SK-N-SH treated with all-trans-retinoic acid at 6 μM for 48 hours (cell line): ENCODE measurements around the gene PLRG1.
"Not testable (repeated sequence)": the region's sequence is repeated elsewhere in the genome, so short reads cannot be mapped to it uniquely, and the experiment has no call there.

Source experiments
- ATAC-seq: fragments of 200-7000 bp; cut with Tn5 transposase; 3 replicates; pipeline ENCODE4 v1.9.1; 2020; ENCODE audit warnings: mild to moderate bottlenecking, moderate library complexity
- ARNTL ChIP-seq: fragments of 450-650 bp; formaldehyde crosslinking; IDR thresholded peaks from 2 replicates; pipeline ENCODE4 v1.5.0; 2020; ENCODE audit warnings: low read depth, mild to moderate bottlenecking, moderate library complexity, borderline replicate concordance
- BACH2 ChIP-seq: fragments of 250-450 bp; sonication (Bioruptor Pico); IDR thresholded peaks from 2 replicates; pipeline ENCODE4 v1.9.0; 2021; ENCODE audit warnings: mild to moderate bottlenecking, borderline replicate concordance
- CREB5 ChIP-seq: fragments of 250-450 bp; sonication (Bioruptor Pico); IDR thresholded peaks from 2 replicates; pipeline ENCODE4 v1.5.1; 2020; ENCODE audit warnings: low read depth, mild to moderate bottlenecking, moderate library complexity
- CSDC2 ChIP-seq: fragments of 250-450 bp; sonication (Bioruptor Pico); IDR thresholded peaks from 2 replicates; pipeline ENCODE4 v1.5.0; 2020; ENCODE audit warnings: mild to moderate bottlenecking, moderate library complexity
- CSRNP3 ChIP-seq: fragments of 250-450 bp; sonication (Bioruptor Pico); IDR thresholded peaks from 2 replicates; pipeline ENCODE4 v1.5.1; 2021; ENCODE audit warnings: mild to moderate bottlenecking, moderate library complexity
- ESRRG ChIP-seq: fragments of 250-450 bp; sonication (Bioruptor Pico); IDR thresholded peaks from 2 replicates; pipeline ENCODE4 v1.6.1; 2021; ENCODE audit warnings: mild to moderate bottlenecking
- GLIS3 ChIP-seq: fragments of 250-450 bp; sonication (Bioruptor Pico); IDR thresholded peaks from 2 replicates; pipeline ENCODE4 v1.5.0; 2020; ENCODE audit warnings: mild to moderate bottlenecking, moderate library complexity
- ISL1 ChIP-seq: fragments of 250-450 bp; sonication (Bioruptor Pico); IDR thresholded peaks from 2 replicates; pipeline ENCODE4 v2.1.2; 2022; ENCODE audit warnings: mild to moderate bottlenecking, moderate library complexity
- OSR1 ChIP-seq: fragments of 250-450 bp; sonication (Bioruptor Pico); IDR thresholded peaks from 2 replicates; pipeline ENCODE4 v1.8.0; 2022; ENCODE audit warnings: moderate library complexity, mild to moderate bottlenecking, inconsistent platforms
- PATZ1 ChIP-seq: fragments of 250-450 bp; sonication (Bioruptor Pico); IDR thresholded peaks from 2 replicates; pipeline ENCODE4 v1.8.0; 2020; ENCODE audit warnings: mild to moderate bottlenecking, moderate library complexity, borderline replicate concordance
- POU6F1 ChIP-seq: fragments of 250-450 bp; sonication (Bioruptor Pico); IDR thresholded peaks from 2 replicates; pipeline ENCODE4 v1.8.0; 2021; ENCODE audit warnings: low read depth, mild to moderate bottlenecking, moderate library complexity, borderline replicate concordance
- PPARA ChIP-seq: fragments of 250-450 bp; sonication (Bioruptor Pico); IDR thresholded peaks from 2 replicates; pipeline ENCODE4 v1.5.0; 2020; ENCODE audit warnings: mild to moderate bottlenecking, borderline replicate concordance
- RARB ChIP-seq: fragments of 250-450 bp; sonication (Bioruptor Pico); IDR thresholded peaks from 2 replicates; pipeline ENCODE4 v1.8.0; 2021; ENCODE audit warnings: mild to moderate bottlenecking, moderate library complexity
- SNAI2 ChIP-seq: fragments of 250-450 bp; sonication (Bioruptor Pico); IDR thresholded peaks from 2 replicates; pipeline ENCODE4 v1.5.0; 2020; ENCODE audit warnings: mild to moderate bottlenecking, moderate library complexity
- TCF4 ChIP-seq: fragments of 250-450 bp; sonication (Bioruptor Pico); IDR thresholded peaks from 2 replicates; pipeline ENCODE4 v1.8.0; 2021; ENCODE audit warnings: mild to moderate bottlenecking, moderate library complexity, borderline replicate concordance
- TOX ChIP-seq: fragments of 250-450 bp; sonication (Bioruptor Pico); IDR thresholded peaks from 2 replicates; pipeline ENCODE4 v1.8.0; 2021; ENCODE audit warnings: mild to moderate bottlenecking, moderate library complexity, borderline replicate concordance
- TSHZ2 ChIP-seq: fragments of 250-450 bp; sonication (Bioruptor Pico); IDR thresholded peaks from 2 replicates; pipeline ENCODE4 v1.5.0; 2020; ENCODE audit warnings: mild to moderate bottlenecking, moderate library complexity
- ZC3H10 ChIP-seq: fragments of 250-450 bp; sonication (Bioruptor Pico); IDR thresholded peaks from 2 replicates; pipeline ENCODE4 v1.5.1; 2021; ENCODE audit warnings: mild to moderate bottlenecking, moderate library complexity
- ZFP3 ChIP-seq: fragments of 250-450 bp; sonication (Bioruptor Pico); IDR thresholded peaks from 2 replicates; pipeline ENCODE4 v1.5.0; 2020; ENCODE audit warnings: mild to moderate bottlenecking, moderate library complexity
- ZFP30 ChIP-seq: fragments of 450-650 bp; formaldehyde crosslinking; IDR thresholded peaks from 2 replicates; pipeline ENCODE4 v1.5.0; 2022; ENCODE audit warnings: mild to moderate bottlenecking, moderate library complexity
- ZNF565 ChIP-seq: fragments of 450-650 bp; formaldehyde crosslinking; conservative IDR thresholded peaks from 2 replicates; pipeline ENCODE4 v1.5.0; 2020; ENCODE audit warnings: low read depth, mild to moderate bottlenecking, moderate library complexity
- ZNF70 ChIP-seq: fragments of 450-650 bp; formaldehyde crosslinking; IDR thresholded peaks from 2 replicates; pipeline ENCODE4 v1.5.0; 2020; ENCODE audit warnings: mild to moderate bottlenecking, moderate library complexity
- ZNF8 ChIP-seq: fragments of 450-650 bp; formaldehyde crosslinking; IDR thresholded peaks from 2 replicates; pipeline ENCODE4 v1.5.0; 2020; ENCODE audit warnings: mild to moderate bottlenecking, moderate library complexity

Gene PLRG1

GRCh38 chr4:154595807-154596206 lies 45.6 kb upstream of the PLRG1 start:
- no peak for ATAC-seq
- TF ChIP-seq ZC3H10 (CRISPR knock-in tag) (no peak), GLIS3 (CRISPR knock-in tag) (no peak), ZNF8 (CRISPR knock-in tag) (no peak), RARB (CRISPR knock-in tag) (no peak), ZNF565 (no peak), PPARA (CRISPR knock-in tag) (no peak), PATZ1 (CRISPR knock-in tag) (no peak), ZFP3 (CRISPR knock-in tag) (no peak), CSDC2 (CRISPR knock-in tag) (no peak), OSR1 (CRISPR knock-in tag) (no peak), CREB5 (CRISPR knock-in tag) (no peak), ZNF70 (no peak), TCF4 (CRISPR knock-in tag) (no peak), ISL1 (CRISPR knock-in tag) (no peak), CSRNP3 (no peak), ARNTL (CRISPR knock-in tag) (no peak), POU6F1 (CRISPR knock-in tag) (no peak), BACH2 (CRISPR knock-in tag) (no peak)

GRCh38 chr4:154594343-154594742 lies 44.1 kb upstream of the PLRG1 start:
- not testable (repeated sequence) for ATAC-seq

- ATAC-seq: no peak
- no peak for TF ChIP-seq CSDC2 (CRISPR knock-in tag)
- TF ChIP-seq TCF4 (CRISPR knock-in tag): no peak
- TF ChIP-seq ZNF70: no peak
- TF ChIP-seq ISL1 (CRISPR knock-in tag): no peak
- TF ChIP-seq BACH2 (CRISPR knock-in tag): no peak
- no peak for TF ChIP-seq GLIS3 (CRISPR knock-in tag)
- TF ChIP-seq ZFP3 (CRISPR knock-in tag): no peak
- TF ChIP-seq ZC3H10 (CRISPR knock-in tag): no peak
- TF ChIP-seq PATZ1 (CRISPR knock-in tag): no peak
- TF ChIP-seq TOX (CRISPR knock-in tag): no peak
- no peak for TF ChIP-seq OSR1 (CRISPR knock-in tag)
- TF ChIP-seq ESRRG (CRISPR knock-in tag): no peak
- TF ChIP-seq TSHZ2: no peak
- no peak for TF ChIP-seq SNAI2
- TF ChIP-seq ZFP30: no peak
- TF ChIP-seq RARB (CRISPR knock-in tag): no peak
These were observed 43.7 kb upstream of the PLRG1 start for GRCh38 chr4:154593868-154594267.
